HG03135 (cell line): ENCODE results near the gene RNF167.
"Not testable (repeated sequence)": the region's sequence is repeated elsewhere in the genome, so short reads cannot be mapped to it uniquely, and the experiment has no call there.

Experiments
- ATAC-seq: cut with Tn5 transposase; IDR thresholded peaks from one replicate; pipeline ENCODE4 v1.9.1; 2021; ENCODE audit warnings: mild to moderate bottlenecking, moderate library complexity; ENCODE audit not compliant: unreplicated experiment

The RNF167 gene

DNA sequence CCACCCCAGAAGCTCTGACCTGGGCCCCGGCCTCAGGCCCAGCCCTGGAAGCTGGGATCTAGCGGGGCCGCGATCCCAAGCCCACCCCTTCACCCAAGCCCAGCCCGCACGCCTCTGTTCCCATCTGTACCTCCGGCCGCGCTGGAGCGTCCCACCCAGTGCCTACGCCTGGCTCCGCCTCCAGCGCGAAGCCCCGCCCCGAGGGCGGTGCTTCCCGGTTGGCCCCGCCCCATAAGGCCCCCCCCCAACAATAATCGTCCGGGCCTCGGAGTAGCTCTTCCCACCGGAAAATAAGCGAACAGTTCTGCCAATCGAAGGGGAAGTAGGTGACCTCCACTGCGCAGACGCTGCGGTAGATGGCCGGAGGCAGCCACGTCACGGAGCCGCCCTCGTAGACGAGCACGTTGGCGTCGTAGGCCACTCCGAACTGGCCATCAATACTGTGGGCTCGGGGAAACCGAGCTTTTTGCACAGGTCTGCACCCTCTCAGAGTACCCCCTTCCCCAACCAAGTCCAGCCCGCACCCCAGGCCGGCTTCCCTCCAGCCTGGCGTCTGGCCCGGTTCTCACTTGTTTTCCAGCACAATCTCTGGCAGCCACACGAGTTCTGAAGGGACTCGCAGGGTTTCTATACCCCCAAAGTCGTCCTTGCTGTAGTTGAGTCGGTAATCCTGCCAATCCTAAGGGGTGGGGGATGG lies 38.3 kb upstream of the RNF167 start:
- no peak for ATAC-seq

DNA sequence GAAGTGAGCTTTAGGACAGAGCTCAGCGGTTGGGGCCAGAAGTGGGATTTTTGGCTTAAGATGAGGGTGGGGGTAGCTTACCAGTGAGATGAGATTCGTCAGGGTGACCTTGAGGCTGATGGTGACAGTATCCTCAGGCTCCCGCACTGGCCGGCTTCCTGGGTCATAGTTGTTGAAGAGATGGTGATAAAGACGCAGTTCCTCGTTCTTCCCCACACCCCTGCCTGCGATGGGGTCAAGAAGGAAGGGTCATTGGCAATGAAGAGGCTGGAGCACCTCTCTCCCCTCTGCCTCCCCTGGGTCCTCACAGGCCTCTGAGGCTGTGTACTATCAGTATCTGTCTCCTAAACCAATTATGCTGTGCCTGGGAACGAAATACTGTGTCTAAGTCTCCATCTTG lies 37.5 kb upstream of the RNF167 start:
- ATAC-seq, result no peak

DNA sequence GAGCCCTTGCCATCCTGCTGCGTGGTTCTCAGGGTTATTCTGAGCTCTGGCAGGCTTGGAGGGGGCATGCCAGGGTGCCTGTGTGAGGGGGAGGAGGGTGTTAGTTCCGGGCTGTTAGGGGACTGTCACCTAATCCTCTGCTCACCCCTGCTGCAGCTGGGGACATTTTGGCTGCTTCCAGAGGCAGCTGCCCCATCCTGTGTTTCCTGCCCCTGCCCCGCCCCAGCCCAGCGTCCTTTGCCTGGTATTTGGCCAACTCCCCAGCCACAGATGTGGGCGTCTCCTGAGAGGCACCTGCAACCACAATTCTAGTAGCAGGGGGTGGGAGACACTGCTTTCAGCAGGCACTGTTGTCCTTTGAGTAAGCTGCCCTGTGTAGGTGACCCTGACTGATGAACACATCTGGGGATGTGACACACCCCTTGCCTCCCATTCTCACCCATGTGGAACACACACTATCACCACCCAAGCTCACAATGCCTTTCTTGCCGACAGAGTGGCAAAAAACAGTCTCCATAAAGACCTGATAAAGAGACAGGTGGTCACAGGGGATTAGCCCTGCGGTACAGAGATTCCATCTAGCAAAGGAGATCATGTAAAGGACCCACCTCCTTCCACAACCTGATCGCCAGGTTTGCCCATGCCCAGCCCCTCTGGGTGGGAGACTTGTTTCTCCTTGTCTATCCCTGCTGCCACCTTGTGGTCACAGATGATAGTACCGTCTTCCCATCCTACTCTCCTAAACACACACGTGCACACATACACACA lies 36.8 kb upstream of the RNF167 start, which contains the start of gene CHRNE:
TSS of gene CHRNE (minus strand) at position 48 of the 768 bp plus-strand sequence. CDS start at position 13, 35 bp downstream.
- no peak for ATAC-seq

DNA sequence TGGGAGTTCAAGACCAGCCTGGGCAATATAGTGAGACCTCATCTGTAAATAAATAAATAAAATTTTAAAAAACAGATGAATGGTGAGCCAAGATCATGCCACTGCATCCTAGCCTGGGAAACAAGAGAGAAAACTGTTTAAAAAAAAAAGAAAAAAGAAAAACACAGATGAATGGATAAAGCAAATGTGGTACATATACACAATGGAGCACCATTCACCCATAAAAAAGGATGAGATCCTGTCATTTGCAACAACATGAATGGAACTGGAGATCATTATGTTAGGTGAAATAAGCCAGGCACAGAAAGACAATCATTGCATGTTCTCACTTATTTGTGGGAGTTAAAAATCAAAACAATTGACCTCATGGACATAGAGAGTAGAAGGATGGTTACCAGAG lies 33.4 kb upstream of the RNF167 start:
- not testable (repeated sequence) for ATAC-seq

DNA sequence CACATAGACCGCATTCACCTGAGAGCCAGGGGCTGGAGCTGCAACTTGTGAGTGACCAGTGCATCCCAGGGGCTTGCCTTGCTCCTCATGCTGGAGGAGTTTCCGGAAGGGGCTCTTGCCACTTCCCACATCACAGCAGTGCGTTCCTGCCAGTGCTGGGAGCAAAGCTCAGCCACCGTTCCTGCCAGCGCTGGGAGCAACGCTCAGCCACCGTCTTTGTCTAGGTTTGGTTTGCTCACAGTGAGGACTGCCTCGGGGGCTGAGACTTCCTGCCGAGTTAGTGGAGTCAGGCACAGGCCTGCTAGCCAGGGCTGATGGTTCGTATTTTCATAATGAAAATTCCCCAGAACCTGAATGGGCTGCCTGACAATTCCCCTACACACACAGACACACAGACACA lies 31.8 kb upstream of the RNF167 start:
- ATAC-seq, result no peak

DNA sequence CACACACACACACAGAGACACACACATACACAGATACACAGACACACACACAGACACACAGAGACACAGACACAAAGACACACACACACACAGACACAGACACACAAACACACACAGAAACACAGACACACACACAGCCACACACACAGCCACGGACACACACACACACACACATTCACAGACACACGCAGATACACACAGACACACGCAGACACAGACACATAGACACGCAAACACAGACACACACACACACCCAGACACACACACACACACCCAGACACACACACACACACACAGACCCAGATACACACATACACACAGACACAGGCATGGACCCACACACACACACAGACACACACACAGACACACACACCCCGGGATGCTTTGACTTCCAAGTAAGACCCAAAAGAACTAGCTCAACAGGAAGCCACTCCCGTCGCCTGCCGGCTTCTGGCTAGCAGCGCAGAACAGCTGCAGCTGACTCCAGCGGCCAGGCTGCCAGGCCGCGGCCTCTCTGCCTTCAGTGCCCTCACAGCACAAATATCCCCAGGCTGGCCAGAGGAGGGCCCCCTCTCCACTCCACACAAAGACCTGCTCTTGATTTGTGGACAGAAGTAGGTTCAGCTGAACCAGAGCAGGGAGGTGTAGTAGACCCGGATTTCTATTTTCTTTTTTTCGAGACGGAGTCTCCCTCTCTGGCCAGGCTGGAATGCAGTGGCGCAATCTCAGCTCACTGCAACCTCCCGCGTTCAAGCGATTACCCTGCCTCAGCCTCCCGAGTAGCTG lies 31.2 kb upstream of the RNF167 start:
- peak; percentile 66 for ATAC-seq

DNA sequence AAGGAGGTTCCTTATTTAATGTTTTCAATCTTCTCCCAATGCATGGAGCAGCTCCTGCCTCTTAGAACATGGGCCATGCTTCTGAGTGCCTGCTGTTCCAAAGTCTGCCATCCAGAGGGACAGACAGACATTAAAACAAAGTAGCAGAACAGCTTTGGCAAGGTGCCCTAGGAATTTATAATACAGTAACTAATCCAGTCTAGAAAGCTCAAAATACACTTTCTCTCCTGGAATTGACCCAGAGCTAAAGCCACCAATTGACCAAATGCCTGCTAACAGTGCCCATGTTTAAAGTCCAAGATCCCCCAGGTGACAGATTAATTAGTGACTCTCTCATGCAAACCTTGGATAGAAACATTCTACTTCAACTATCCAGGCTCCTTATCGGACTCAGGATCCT lies 26.1 kb upstream of the RNF167 start:
- ATAC-seq, result no peak

DNA sequence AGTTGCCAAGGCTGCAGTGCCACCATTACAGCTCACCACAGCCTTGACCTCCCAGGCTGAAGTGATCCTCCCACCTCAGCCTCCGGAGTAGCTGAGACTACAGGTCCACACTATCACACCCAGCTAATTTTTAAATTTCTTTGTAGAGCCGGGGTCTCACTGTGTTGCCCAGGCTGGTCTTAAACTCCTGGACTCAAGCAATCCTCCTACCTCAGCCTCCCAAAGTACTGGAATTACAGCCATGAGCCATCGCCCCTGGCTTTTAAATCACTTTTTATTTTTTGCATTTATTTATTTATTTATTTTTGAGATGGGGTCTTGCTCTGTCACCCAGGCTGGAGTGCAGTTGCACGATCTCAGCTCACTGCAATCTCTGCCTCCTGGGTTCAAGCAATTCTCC lies 25.5 kb upstream of the RNF167 start:
- ATAC-seq, result not testable (repeated sequence)

DNA sequence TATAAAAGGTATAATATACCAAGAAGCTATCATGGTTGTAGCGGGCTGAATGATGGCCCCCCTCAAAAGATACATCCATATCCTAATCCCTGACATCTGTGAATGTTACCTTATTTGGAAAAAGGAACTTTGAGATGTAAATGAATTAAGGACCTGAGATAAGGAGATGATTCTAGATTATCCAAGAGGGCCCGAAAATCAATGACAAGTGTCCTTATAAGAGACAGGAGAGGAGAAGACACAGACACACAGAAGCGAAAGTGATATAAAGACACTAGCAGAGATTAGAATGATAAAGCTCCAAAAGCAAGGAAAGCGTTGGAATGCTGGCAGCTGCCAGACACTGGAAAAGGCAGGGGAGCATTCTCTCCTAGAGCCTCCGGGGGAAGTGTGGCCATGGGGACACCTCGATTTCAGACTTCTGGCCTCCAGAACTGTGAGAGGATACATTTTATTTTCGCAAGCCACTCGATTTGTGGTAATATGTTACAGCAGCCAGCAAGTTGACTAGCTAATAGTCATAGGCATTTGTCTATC lies 20.5 kb upstream of the RNF167 start:
- no peak for ATAC-seq

DNA sequence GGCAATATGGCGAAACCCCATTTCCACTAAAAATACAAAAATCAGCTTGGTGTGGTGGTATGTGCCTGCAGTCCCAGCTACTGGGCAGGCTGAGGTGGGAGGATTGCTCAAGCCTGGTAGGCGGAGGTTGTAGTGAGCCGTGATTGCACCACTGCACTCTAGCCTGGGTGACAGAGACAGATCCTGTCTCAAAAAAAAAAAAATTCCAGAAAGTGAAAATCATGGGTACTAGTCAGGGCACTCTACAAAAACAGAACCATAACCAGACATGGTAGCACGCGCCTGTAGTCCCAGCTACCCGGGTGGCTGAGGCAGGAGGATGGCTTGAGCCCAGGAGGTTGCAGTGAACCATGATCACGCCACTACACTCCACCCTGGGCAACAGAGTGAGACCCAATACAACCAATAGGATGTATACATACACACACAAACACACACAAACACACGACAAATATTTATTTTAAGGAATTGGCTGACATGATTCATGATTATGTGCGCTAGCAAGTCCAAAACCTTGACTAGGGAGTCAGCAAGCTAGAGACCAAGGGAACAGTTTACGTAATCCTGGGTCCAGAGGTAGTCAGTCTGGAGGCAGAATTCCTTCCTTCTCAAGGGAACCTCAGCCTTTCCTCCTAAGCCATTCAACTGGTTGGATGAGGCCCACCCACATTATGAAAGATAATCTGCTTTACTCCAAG lies 19.6 kb upstream of the RNF167 start:
- no peak for ATAC-seq

DNA sequence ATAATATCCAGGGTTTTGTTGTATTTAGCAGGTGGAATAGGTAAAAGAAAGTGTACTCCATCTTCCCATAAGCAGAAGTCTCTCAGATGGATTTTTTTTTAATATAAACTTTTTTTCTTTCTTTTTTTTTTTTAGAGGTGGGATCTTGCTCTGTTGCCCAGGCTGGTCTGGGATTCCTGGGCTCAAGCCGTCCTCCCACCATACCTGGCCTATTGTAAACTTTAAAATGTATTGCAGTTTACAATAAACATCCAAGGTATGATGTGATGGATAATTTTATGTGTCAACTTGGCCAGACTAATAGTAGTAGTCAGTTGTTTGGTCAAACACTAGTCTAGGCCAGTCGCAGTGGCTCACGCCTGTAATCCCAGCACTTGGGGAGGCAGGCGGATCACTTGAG lies 18.7 kb upstream of the RNF167 start:
- no peak for ATAC-seq

DNA sequence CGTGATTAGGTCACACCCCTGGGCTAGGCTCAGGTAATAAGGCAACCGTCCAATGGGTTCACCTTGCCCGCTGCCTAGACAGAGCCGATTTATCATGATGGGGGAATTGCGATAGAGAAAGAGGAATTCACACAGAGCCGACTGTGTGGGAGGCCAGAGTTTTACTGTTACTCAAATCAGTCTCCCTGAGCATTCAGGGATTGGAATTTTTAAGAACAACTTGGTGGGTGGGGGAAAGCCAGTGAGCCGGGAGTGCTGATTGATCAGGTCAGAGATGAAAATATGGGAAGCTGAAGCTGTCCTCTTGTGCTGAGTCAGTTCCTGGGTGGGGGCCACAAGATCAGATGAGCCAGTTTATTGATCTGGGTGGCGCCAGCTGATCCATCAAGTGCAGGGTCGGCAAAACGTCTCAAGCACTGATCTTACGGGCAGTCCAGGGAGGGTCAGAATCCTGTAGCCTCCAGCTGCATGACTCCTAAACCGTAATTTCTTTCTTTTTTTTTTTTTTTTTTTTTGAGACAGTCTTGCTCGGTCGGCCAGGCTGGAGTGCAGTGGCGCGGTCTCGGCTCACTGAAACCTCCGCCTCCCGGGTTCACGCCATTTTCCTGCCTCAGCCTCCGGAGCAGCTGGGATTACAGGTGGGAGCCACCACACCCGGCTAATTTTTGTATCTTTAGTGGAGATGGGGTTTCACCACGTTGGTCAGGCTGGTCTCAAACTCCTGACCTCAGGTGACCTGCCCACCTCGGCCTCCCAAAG lies 13.3 kb upstream of the RNF167 start:
- ATAC-seq, result not testable (repeated sequence)

DNA sequence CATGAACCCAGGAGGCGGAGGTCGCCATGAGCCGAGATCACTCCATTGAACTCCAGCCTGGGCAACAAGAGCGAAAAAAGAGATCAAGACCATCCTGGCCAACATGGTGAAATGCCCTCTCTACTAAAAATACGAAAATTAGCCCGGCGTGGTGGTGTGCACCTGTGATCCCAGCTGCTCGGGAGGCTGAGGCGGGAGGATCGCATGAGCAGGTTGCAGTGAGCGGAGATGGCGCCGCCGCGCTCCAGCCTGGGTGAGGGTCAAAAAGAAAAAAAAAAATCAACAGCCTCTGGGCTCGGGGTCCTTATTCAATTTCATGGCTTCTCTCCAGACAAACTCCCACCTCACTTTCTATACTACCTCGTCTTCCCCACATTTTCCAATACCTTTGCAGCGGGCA lies 11.2 kb upstream of the RNF167 start:
- ATAC-seq, result no peak

DNA sequence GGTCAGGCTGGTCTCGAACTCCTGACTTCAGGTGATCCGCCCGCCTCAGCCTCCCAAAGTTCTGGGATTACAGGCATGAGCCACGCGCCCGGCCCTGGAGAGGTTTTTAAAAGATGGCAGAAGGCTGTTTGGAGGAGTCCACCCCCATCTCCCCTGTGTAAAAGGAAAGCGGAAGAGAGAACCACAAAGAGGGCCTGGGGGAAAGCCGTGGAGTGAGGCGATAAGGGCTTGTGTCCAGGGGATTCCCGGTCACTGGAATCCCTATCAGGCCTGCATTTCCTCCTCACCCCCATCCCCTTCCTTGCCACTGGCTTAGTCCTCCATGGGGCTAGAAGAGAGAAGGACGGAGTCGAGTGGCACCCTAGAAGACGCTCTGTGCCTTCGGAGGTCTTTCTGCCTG lies 8.1 kb upstream of the RNF167 start, which contains the start of gene GP1BA:
TSS of gene GP1BA (plus strand) at position 315 of the 400 bp plus-strand sequence. CDS start 328 bp downstream, outside the sequence.
- ATAC-seq, result no peak

DNA sequence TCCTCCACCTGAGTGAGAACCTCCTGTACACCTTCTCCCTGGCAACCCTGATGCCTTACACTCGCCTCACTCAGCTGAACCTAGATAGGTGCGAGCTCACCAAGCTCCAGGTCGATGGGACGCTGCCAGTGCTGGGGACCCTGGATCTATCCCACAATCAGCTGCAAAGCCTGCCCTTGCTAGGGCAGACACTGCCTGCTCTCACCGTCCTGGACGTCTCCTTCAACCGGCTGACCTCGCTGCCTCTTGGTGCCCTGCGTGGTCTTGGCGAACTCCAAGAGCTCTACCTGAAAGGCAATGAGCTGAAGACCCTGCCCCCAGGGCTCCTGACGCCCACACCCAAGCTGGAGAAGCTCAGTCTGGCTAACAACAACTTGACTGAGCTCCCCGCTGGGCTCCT lies 7.3 kb upstream of the RNF167 start:
- ATAC-seq, result no peak

DNA sequence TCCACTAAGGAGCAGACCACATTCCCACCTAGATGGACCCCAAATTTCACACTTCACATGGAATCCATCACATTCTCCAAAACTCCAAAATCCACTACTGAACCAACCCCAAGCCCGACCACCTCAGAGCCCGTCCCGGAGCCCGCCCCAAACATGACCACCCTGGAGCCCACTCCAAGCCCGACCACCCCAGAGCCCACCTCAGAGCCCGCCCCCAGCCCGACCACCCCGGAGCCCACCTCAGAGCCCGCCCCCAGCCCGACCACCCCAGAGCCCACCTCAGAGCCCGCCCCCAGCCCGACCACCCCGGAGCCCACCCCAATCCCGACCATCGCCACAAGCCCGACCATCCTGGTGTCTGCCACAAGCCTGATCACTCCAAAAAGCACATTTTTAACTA lies 6.4 kb upstream of the RNF167 start:
- no peak for ATAC-seq

DNA sequence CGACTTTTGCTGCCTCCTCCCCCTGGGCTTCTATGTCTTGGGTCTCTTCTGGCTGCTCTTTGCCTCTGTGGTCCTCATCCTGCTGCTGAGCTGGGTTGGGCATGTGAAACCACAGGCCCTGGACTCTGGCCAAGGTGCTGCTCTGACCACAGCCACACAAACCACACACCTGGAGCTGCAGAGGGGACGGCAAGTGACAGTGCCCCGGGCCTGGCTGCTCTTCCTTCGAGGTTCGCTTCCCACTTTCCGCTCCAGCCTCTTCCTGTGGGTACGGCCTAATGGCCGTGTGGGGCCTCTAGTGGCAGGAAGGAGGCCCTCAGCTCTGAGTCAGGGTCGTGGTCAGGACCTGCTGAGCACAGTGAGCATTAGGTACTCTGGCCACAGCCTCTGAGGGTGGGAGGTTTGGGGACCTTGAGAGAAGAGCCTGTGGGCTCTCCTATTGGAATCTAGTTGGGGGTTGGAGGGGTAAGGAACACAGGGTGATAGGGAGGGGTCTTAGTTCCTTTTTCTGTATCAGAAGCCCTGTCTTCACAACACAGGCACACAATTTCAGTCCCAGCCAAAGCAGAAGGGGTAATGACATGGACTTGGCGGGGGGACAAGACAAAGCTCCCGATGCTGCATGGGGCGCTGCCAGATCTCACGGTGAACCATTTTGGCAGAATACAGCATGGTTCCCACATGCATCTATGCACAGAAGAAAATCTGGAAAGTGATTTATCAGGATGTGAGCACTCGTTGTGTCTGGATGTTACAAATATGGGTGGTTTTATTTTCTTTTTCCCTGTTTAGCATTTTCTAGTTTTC lies 5.7 kb upstream of the RNF167 start:
- ATAC-seq, result no peak

DNA sequence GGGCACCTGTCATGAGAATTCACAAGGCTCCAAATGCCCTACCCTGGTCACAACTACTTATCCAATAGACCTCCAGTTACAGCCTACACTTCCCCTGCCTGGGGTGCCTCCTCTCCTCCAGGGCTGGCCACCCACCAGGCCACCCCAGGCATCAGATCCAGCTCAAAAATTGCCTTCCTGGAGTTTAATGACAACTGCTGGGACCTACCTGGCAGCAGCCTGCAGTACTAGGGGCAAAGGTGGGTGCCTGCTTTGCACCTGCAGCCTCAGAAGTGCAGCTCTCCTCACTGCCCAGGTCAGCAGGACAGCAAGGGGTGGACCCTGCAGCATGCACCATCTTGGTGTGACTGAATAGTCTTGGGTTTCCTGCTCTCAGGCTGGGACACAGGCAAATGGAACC lies 4.4 kb upstream of the RNF167 start:
- ATAC-seq, result no peak

DNA sequence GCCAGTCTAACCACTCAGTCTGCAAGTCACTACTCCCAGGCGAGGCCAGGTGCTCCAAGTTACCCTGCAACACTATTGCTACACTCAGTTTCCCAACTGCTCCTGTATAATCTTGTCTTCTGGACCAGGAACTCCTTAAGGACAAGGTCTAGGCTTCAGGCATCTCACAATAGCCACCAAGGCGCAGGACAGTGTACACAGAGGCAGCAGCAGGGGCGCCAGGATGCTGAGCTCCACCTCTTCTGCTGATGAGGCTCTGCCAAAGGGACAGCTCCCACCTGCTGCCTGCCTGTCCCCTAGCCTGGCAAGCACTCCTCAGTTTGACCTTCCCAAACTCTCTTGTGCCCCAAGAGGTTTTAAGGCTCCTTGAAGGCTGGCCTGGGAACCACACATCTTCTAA lies 3.6 kb upstream of the RNF167 start:
- no peak for ATAC-seq
